ENCODE measurements around the gene PLEKHG4.

PLEKHG4 gene

DNA sequence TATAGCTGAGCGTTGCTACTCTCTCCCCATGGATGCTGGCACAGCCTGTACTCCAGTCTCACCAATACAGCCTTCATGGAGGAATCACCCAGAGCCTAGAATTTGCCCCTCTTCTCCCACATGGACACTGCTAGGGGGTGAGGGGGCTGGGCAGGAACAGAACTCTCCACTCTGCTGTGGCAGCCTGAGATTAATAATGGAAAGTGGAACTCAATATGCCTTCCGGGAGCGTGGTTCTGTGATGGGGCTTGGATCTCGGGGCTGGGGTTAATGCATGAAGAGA is 29.3 kb upstream of the PLEKHG4 start:
- TF ChIP-seq, protein P1, sequence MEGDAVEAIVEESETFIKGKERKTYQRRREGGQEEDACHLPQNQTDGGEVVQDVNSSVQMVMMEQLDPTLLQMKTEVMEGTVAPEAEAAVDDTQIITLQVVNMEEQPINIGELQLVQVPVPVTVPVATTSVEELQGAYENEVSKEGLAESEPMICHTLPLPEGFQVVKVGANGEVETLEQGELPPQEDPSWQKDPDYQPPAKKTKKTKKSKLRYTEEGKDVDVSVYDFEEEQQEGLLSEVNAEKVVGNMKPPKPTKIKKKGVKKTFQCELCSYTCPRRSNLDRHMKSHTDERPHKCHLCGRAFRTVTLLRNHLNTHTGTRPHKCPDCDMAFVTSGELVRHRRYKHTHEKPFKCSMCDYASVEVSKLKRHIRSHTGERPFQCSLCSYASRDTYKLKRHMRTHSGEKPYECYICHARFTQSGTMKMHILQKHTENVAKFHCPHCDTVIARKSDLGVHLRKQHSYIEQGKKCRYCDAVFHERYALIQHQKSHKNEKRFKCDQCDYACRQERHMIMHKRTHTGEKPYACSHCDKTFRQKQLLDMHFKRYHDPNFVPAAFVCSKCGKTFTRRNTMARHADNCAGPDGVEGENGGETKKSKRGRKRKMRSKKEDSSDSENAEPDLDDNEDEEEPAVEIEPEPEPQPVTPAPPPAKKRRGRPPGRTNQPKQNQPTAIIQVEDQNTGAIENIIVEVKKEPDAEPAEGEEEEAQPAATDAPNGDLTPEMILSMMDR (IDR thresholded peaks at IDR 0.05) = no peak
- TF ChIP-seq ZFX (IDR thresholded peaks at IDR 0.05; ENCODE audit: borderline replicate concordance) = no peak
- H3K27ac ChIP-seq = no peak overlapping the region

DNA sequence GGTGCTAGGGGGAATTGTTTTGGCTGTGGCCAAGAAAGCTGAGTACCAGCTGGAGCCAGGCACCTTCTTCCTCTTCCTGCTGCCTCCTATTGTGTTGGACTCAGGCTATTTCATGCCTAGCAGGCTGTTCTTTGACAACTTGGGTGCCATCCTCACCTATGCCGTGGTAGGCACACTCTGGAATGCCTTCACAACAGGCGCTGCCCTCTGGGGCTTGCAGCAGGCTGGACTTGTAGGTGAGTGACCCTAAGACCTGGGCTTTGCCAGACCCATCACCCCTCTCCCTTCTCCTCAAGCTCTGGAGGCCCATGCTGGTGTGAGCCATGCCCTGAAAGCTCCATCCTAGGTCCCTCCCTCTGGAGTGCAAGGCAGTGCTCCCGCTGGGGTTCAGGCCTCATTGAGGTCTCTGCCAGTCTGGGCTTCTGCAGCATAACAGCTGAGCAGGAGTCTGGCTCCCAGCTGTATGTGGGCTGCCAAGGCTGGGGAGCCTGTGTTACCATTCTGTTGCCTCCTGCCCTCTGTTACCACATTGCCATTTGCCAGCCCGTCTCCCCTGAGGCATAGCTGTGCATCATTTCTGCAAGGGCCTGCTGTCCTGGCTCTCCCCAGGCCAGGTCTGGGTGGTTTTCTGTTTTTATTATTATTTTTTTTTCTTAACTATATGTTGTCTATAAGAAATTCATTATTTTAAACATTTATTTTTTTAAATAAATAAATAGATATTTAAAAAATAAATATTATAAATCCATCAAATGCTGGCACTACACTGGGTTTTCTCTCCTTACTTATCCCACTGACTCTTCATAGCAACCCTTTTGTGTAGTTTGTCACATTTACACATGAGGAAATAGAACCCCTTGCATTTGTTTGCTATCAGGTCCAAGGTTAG is 26.5 kb upstream of the PLEKHG4 start:
- TF ChIP-seq ZFX (IDR thresholded peaks at IDR 0.05; ENCODE audit: borderline replicate concordance) = no peak
- TF ChIP-seq, protein P1 (IDR thresholded peaks at IDR 0.05) = no peak
- H3K27ac ChIP-seq = no peak overlapping the region

DNA sequence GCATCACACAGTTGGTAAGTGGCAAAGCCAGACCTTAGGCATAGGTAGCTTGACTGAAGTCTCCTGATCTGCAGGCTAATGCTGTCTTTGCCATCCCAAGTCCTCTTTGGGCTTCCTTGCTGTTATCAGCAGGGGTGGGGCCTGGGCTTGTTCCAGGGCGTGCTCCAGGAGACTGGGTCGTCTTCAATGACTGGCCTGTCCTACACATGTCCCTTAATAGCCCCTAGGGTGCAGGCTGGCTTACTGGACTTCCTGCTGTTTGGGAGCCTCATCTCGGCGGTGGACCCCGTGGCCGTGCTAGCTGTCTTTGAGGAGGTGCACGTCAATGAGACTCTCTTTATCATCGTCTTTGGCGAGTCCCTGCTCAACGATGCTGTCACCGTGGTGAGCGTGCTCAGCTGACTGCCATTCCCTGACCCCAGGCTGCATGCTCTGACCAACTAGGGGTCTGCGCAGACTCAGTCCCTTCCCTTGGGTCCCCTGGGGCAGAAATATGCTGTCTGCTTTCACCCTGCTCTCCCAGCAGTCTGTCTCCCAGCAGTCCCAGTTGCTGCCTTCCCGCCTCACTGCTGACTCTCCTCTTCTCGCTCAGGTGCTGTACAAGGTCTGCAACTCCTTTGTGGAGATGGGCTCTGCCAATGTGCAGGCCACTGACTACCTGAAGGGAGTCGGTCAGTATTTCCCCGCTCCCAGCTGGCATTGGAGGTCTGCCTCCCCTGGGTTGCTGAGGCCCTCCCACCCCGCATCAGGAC is 24.4 kb upstream of the PLEKHG4 start:
- no peak overlapping the region for H3K27ac ChIP-seq
- TF ChIP-seq ZFX (IDR thresholded peaks at IDR 0.05; ENCODE audit: borderline replicate concordance) = no peak
- TF ChIP-seq, protein P1 (IDR thresholded peaks at IDR 0.05) = no peak

DNA sequence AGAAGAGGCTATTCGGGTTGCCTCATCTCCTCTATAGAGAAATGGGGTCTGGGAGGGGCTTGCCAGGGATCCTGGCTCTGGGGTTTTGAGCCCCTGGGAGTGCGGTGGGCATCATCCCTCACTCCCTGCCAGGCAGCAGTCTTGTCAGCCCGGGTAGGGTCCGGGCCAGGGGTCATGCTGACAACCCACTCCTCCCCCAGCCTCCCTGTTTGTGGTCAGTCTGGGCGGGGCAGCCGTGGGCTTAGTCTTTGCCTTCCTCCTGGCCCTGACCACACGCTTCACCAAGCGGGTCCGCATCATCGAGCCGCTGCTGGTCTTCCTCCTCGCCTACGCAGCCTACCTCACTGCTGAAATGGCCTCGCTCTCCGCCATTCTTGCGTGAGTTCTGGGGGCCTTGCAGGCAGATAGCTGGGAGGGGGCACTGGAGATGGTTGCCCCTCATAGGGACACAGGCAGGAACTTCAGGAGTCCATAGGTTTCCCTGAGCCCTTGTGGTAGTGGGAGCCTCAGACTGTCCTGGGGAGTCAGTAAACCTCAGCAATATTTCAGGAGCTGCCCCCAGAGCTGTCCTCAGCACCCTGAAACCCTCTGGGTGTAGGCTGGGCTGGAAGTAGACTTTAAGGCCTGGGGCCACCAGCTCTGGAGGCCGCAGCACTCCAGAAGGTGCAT is 23.6 kb upstream of the PLEKHG4 start:
- H3K27ac ChIP-seq = no peak overlapping the region
- TF ChIP-seq, protein P1 (IDR thresholded peaks at IDR 0.05) = no peak
- TF ChIP-seq ZFX (IDR thresholded peaks at IDR 0.05; ENCODE audit: borderline replicate concordance) = no peak

DNA sequence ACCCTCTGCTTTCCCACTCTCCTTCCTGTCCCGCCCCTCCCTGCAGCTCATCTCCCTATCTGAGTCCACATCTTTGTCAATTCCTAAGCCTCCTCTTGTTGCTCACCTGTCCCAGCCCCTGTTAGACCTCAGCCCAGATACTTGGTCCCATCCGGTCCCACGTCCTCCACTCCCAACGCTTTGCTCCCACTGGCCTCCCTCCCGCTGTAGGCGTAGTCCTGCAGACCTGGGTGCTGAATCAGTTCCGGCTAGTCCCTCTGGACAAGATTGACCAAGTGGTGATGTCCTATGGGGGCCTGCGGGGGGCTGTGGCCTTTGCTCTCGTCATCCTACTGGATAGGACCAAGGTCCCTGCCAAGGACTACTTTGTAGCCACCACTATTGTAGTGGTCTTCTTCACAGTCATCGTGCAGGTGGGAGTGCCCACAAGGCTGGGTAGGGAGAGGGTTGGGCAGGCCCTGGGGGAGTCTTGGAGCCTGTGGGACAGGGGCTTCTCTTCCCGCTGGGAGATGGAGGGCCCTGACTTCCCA is 22.6 kb upstream of the PLEKHG4 start:
- no peak for TF ChIP-seq ZFX (IDR thresholded peaks at IDR 0.05; ENCODE audit: borderline replicate concordance)
- TF ChIP-seq, protein P1 (IDR thresholded peaks at IDR 0.05) = no peak

DNA sequence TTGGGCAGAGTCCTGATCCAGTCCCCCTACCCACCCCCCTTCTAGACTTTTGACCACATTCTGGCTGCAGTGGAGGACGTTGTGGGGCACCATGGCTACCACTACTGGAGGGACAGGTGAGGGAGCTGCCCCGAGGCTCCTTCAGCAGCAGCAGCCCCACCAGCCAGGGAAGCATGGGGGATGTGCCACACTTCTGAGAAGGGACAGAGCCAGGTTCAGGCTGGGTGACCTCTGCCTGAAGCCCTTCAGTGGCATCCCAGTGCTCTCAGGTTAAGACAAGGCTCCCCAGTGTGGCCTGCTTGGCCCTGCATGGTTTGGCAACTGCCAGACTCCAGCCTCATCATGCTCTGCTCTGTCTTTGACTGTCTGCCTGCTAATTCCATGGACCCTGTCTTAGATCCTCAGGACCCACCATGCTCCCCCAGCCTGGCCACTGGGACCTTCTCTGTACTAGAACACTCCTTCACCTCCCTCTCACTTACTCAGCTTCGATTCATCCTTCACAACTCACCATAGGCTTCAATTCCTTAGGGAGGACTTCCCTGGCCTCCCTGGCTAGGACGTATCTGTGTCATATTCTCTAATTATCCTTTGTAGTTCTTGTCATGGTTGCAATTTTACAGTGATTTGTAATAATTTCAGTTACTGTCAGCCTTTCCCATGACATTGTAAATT is 21.7 kb upstream of the PLEKHG4 start:
- H3K27ac ChIP-seq = no peak overlapping the region
- TF ChIP-seq, protein P1 (IDR thresholded peaks at IDR 0.05) = no peak
- TF ChIP-seq ZFX (IDR thresholded peaks at IDR 0.05; ENCODE audit: borderline replicate concordance) = no peak

More for the DNA sequence above, 22.6 kb upstream of the PLEKHG4 start:
- no peak overlapping the region for H3K27ac ChIP-seq

All from 22Rv1 (cell line).